ENCODE measurements around the gene PIEZO1. TPM values are rescaled to one million over a fixed set of nuclear protein-coding genes. Genes with fewer than 3 reads are reported as not detected.

The PIEZO1 gene
- polyA plus RNA-seq, 2 of the 4 experiments (the other 2 are of a cell fraction), result 26.1 to 84.7 TPM

DNA sequence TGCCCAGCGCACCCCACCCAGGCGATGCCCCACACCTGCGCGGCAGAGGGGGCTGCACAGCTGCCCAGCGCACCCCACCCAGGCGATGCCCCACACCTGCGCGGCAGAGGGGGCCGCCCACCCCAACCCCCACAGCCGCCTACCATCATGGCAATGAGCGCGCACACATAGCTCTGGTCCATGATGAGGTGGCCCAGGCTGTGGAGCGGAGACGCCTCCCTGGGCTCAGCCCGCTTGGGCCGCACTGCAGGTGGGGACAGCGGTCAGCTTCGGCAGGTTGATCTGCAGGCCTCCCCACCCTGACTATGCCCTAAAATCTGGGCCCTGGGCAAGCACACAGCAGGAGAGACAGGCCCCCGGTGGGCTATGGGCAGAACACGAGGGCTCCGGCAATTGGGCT lies 48.5 kb downstream of the PIEZO1 start:
- no peak for ATAC-seq
- CTCF ChIA-PET, result interaction anchor here (0.7 to 21.2 kb wide), 29 partner anchors 14 to 441 kb away, joined by 3 to 596 read pairs (median 6); partner anchors contain the start of genes APRT, CDH15, CTU2 and RNF166
- TF ChIP-seq CEBPB (IDR thresholded peaks at IDR 0.05), result no peak
- TF ChIP-seq RNF2 (IDR thresholded peaks at IDR 0.05; ENCODE audit: borderline replicate concordance, low read depth), result no peak
- TF ChIP-seq, protein P1, sequence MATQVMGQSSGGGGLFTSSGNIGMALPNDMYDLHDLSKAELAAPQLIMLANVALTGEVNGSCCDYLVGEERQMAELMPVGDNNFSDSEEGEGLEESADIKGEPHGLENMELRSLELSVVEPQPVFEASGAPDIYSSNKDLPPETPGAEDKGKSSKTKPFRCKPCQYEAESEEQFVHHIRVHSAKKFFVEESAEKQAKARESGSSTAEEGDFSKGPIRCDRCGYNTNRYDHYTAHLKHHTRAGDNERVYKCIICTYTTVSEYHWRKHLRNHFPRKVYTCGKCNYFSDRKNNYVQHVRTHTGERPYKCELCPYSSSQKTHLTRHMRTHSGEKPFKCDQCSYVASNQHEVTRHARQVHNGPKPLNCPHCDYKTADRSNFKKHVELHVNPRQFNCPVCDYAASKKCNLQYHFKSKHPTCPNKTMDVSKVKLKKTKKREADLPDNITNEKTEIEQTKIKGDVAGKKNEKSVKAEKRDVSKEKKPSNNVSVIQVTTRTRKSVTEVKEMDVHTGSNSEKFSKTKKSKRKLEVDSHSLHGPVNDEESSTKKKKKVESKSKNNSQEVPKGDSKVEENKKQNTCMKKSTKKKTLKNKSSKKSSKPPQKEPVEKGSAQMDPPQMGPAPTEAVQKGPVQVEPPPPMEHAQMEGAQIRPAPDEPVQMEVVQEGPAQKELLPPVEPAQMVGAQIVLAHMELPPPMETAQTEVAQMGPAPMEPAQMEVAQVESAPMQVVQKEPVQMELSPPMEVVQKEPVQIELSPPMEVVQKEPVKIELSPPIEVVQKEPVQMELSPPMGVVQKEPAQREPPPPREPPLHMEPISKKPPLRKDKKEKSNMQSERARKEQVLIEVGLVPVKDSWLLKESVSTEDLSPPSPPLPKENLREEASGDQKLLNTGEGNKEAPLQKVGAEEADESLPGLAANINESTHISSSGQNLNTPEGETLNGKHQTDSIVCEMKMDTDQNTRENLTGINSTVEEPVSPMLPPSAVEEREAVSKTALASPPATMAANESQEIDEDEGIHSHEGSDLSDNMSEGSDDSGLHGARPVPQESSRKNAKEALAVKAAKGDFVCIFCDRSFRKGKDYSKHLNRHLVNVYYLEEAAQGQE (IDR thresholded peaks at IDR 0.05), result no peak
- TF ChIP-seq HEYL (CRISPR knock-in tag; IDR thresholded peaks at IDR 0.05), result no peak
- TF ChIP-seq CHD4 (IDR thresholded peaks at IDR 0.05; ENCODE audit: borderline replicate concordance), result no peak
- no peak for TF ChIP-seq POLR2AphosphoS2 (conservative IDR thresholded peaks at IDR 0.05; ENCODE audit: low read length)
- no peak for TF ChIP-seq SMC3 (IDR thresholded peaks at IDR 0.05)
- no peak for TF ChIP-seq TFCP2L1 (CRISPR knock-in tag; IDR thresholded peaks at IDR 0.05)
- TF ChIP-seq, protein P2, sequence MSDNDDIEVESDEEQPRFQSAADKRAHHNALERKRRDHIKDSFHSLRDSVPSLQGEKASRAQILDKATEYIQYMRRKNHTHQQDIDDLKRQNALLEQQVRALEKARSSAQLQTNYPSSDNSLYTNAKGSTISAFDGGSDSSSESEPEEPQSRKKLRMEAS (IDR thresholded peaks at IDR 0.05), result no peak
- TF ChIP-seq, protein P3, sequence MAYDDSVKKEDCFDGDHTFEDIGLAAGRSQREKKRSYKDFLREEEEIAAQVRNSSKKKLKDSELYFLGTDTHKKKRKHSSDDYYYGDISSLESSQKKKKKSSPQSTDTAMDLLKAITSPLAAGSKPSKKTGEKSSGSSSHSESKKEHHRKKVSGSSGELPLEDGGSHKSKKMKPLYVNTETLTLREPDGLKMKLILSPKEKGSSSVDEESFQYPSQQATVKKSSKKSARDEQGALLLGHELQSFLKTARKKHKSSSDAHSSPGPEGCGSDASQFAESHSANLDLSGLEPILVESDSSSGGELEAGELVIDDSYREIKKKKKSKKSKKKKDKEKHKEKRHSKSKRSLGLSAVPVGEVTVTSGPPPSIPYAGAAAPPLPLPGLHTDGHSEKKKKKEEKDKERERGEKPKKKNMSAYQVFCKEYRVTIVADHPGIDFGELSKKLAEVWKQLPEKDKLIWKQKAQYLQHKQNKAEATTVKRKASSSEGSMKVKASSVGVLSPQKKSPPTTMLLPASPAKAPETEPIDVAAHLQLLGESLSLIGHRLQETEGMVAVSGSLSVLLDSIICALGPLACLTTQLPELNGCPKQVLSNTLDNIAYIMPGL (CRISPR knock-in tag; IDR thresholded peaks at IDR 0.05; ENCODE audit: borderline replicate concordance), result no peak
- TF ChIP-seq SREBF2 (IDR thresholded peaks at IDR 0.05), result no peak
- no peak for TF ChIP-seq NPAS2 (CRISPR knock-in tag; IDR thresholded peaks at IDR 0.05; ENCODE audit: borderline replicate concordance)
- TF ChIP-seq BHLHE40 (IDR thresholded peaks at IDR 0.05; ENCODE audit: low read depth, low read length), result no peak
- TF ChIP-seq ZC3H11A (IDR thresholded peaks at IDR 0.05), result no peak
- TF ChIP-seq NR3C1 (IDR thresholded peaks at IDR 0.05), result no peak
- TF ChIP-seq KDM5A (IDR thresholded peaks at IDR 0.05), result no peak
- no peak for TF ChIP-seq FOSL2 (IDR thresholded peaks at IDR 0.05)
- no peak for TF ChIP-seq FOSL2 (CRISPR knock-in tag; IDR thresholded peaks at IDR 0.05)
- no peak overlapping the region for H3K4me2 ChIP-seq
- no peak overlapping the region for H3K27ac ChIP-seq
- no peaks in the 10 kb centered on the region for H3K9me3 ChIP-seq
- DNase-seq (ENCODE audit: low read depth in 1 of 2, low spot score in 1 of 2), result no peak
- H3K4me1 ChIP-seq, result peaks cover 6% of the 10 kb centered on the region
- WGBS (ENCODE audit: missing lambda C conversion rate), result 84% methylated on average over 10 of the region's 21 CpGs
- no peak overlapping the region for H3K4me3 ChIP-seq
- POLR2A ChIA-PET, result no interaction called here
- FAIRE-seq, result no peak

DNA sequence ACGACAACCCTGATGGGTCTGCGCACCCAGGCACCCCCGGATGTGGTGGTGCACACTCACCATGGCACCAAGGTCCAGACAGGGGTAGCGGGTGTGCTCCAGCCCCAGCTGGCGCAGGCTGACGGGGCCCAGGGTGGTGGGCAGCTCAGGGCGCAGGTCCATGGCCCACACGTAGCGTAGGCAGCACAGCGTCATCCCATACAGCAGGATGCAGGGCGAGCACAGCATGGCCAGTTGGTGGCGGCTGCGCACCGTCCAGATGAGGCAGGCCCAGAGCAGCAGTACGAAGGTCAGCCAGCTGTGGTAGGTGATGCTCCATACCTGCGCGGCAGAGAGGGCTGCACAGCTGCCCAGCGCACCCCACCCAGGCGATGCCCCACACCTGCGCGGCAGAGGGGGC lies 48.9 kb downstream of the PIEZO1 start:
- FAIRE-seq (no peak), ATAC-seq (no peak), DNase-seq (ENCODE audit: low read depth in 1 of 2, low spot score in 1 of 2) (no peak)
- Histone ChIP-seq H3K4me2 (no peak overlapping the region), H3K27ac (no peak overlapping the region), H3K4me1 (peaks cover 11% of the 10 kb centered on the region), H3K9me3 (no peaks in the 10 kb centered on the region), H3K4me3 (no peak overlapping the region)
- no peak for TF ChIP-seq HOXB5 (CRISPR knock-in tag; IDR thresholded peaks at IDR 0.05)
- TF ChIP-seq RNF2 (IDR thresholded peaks at IDR 0.05; ENCODE audit: borderline replicate concordance, low read depth), result no peak
- no peak for TF ChIP-seq HOXA7 (CRISPR knock-in tag; IDR thresholded peaks at IDR 0.05)
- no peak for TF ChIP-seq ESRRA (IDR thresholded peaks at IDR 0.05; ENCODE audit: borderline replicate concordance, low read length)
- no peak for TF ChIP-seq HOXB13 (CRISPR knock-in tag; IDR thresholded peaks at IDR 0.05; ENCODE audit: low read depth)
- no peak for TF ChIP-seq JUNB (IDR thresholded peaks at IDR 0.05)
- TF ChIP-seq CBX8 (IDR thresholded peaks at IDR 0.05), result no peak
- 97% methylated on average over 16 of the region's 21 CpGs for WGBS (ENCODE audit: missing lambda C conversion rate)
- CTCF ChIA-PET, result interaction anchor here (0.7 to 21.2 kb wide), 9 partner anchors 14 to 432 kb away, joined by 3 to 596 read pairs (median 28); partner anchors contain the start of genes APRT, CTU2 and RNF166
- POLR2A ChIA-PET, result no interaction called here
